HG03571 (cell line): ENCODE data around the gene TBC1D2.

Source experiments
- ATAC-seq: cut with Tn5 transposase; IDR thresholded peaks from one replicate; pipeline ENCODE4 v1.9.1; 2021; ENCODE audit not compliant: unreplicated experiment

TBC1D2 gene

GRCh38 chr9:98192503-98193335 is 62.7 kb downstream of the TBC1D2 start, which contains the start of gene CORO2A:
Gene CORO2A (minus strand): TSS chr9:98192637. CDS start chr9:98157660, 34,977 bp downstream.
- peak; percentile 47 for ATAC-seq

- ATAC-seq = peak; percentile 18
Measured at GRCh38 chr9:98191671-98192502, 63.6 kb downstream of the TBC1D2 start.

- ATAC-seq = no peak
Measured at GRCh38 chr9:98191181-98191608, 64.3 kb downstream of the TBC1D2 start.

- ATAC-seq = no peak
Measured at GRCh38 chr9:98190757-98191105, 64.7 kb downstream of the TBC1D2 start.

- ATAC-seq = no peak
Measured at GRCh38 chr9:98189412-98189811, 66.0 kb downstream of the TBC1D2 start.

- no peak for ATAC-seq
Measured at GRCh38 chr9:98187926-98188325, 67.5 kb downstream of the TBC1D2 start.

- ATAC-seq = no peak
Measured at GRCh38 chr9:98186236-98186635, 69.2 kb downstream of the TBC1D2 start.

- ATAC-seq = no peak
Measured at GRCh38 chr9:98185611-98186171, 69.8 kb downstream of the TBC1D2 start.

- ATAC-seq = no peak
Measured at GRCh38 chr9:98185021-98185567, 70.4 kb downstream of the TBC1D2 start.

- no peak for ATAC-seq
Measured at GRCh38 chr9:98184326-98184725, 71.1 kb downstream of the TBC1D2 start.

- no peak for ATAC-seq
Measured at GRCh38 chr9:98182889-98183599, 72.4 kb downstream of the TBC1D2 start.

- ATAC-seq = no peak
Measured at GRCh38 chr9:98182069-98182820, 73.2 kb downstream of the TBC1D2 start.

- no peak for ATAC-seq
Measured at GRCh38 chr9:98181746-98182068, 73.7 kb downstream of the TBC1D2 start.

- ATAC-seq = no peak
Measured at GRCh38 chr9:98180996-98181395, 74.5 kb downstream of the TBC1D2 start.

GRCh38 chr9:98178874-98179850 is 76.3 kb downstream of the TBC1D2 start:
- no peak for ATAC-seq

GRCh38 chr9:98176391-98177259 is 78.8 kb downstream of the TBC1D2 start:
- ATAC-seq = no peak

- no peak for ATAC-seq
Measured at GRCh38 chr9:98175762-98176161, 79.7 kb downstream of the TBC1D2 start.

- no peak for ATAC-seq
Measured at GRCh38 chr9:98175028-98175569, 80.3 kb downstream of the TBC1D2 start.
